ENCODE data around the gene VPS39. TPM values are rescaled to one million over a fixed set of nuclear protein-coding genes. Genes with fewer than 3 reads are reported as not detected.

The VPS39 gene
- total and polyA plus RNA-seq, 2 experiments from 2014 or later, result 28.8 to 43.9 TPM

GRCh38 chr15:42153874-42154211 lies 54.3 kb downstream of the VPS39 start:
- Histone ChIP-seq H3K4me2 (no peak overlapping the region), H3K4me1 (ENCODE audit: insufficient read depth) (peaks cover 5% of the 10 kb centered on the region), H4K20me1 (ENCODE audit: insufficient read depth, poor library complexity, severe bottlenecking) (no peaks in the 10 kb centered on the region), H3K36me3 (replicated peaks; ENCODE audit: insufficient read depth, low read depth) (no peaks in the 10 kb centered on the region), H3K4me3 (no peak overlapping the region), H3K9me3 (ENCODE audit: low read depth) (no peaks in the 10 kb centered on the region), H3K27me3 (no peaks in the 10 kb centered on the region), H3K9me2 (replicated peaks; ENCODE audit: insufficient read depth) (no peaks in the 10 kb centered on the region), H3K27ac (no peak overlapping the region), H2AFZ (no peak overlapping the region), H3K79me2 (no peaks in the 10 kb centered on the region)
- no peak for DNase-seq (ENCODE audit: low spot score)
- 93% methylated on average over 4 of the region's 4 CpGs for WGBS (ENCODE audit: low lambda C conversion rate, missing lambda C conversion rate)
- no peak for TF ChIP-seq EZH2 (IDR thresholded peaks at IDR 0.05; ENCODE audit: borderline replicate concordance)
- TF ChIP-seq EZH2phosphoT487 (IDR thresholded peaks at IDR 0.05; ENCODE audit: low read depth, severe bottlenecking, unreplicated experiment), result no peak
- TF ChIP-seq CTCF (IDR thresholded peaks at IDR 0.05; ENCODE audit: poor library complexity), result no peak

GRCh38 chr15:42152921-42153698 lies 55.0 kb downstream of the VPS39 start:
- no peaks in the 10 kb centered on the region for H4K20me1 ChIP-seq (ENCODE audit: insufficient read depth, poor library complexity, severe bottlenecking)
- DNase-seq (ENCODE audit: low spot score), result no peak
- no peak overlapping the region for H3K4me3 ChIP-seq
- H3K9me3 ChIP-seq (ENCODE audit: low read depth), result no peaks in the 10 kb centered on the region
- no peak overlapping the region for H3K4me2 ChIP-seq
- TF ChIP-seq EZH2 (IDR thresholded peaks at IDR 0.05; ENCODE audit: borderline replicate concordance), result no peak
- TF ChIP-seq CTCF (IDR thresholded peaks at IDR 0.05; ENCODE audit: poor library complexity), result no peak
- TF ChIP-seq EZH2phosphoT487 (IDR thresholded peaks at IDR 0.05; ENCODE audit: low read depth, severe bottlenecking, unreplicated experiment), result no peak
- WGBS (ENCODE audit: low lambda C conversion rate, missing lambda C conversion rate), result 92% methylated on average over 11 of the region's 11 CpGs
- no peaks in the 10 kb centered on the region for H3K27me3 ChIP-seq
- H3K9me2 ChIP-seq (replicated peaks; ENCODE audit: insufficient read depth), result no peaks in the 10 kb centered on the region
- no peak overlapping the region for H3K27ac ChIP-seq
- H2AFZ ChIP-seq, result no peak overlapping the region
- H3K4me1 ChIP-seq (ENCODE audit: insufficient read depth), result peaks cover 5% of the 10 kb centered on the region
- no peaks in the 10 kb centered on the region for H3K79me2 ChIP-seq
- H3K36me3 ChIP-seq (replicated peaks; ENCODE audit: insufficient read depth, low read depth), result no peaks in the 10 kb centered on the region

- Histone ChIP-seq H3K9me2 (replicated peaks; ENCODE audit: insufficient read depth) (no peaks in the 10 kb centered on the region), H3K4me2 (no peak overlapping the region), H3K79me2 (no peaks in the 10 kb centered on the region), H3K27me3 (no peaks in the 10 kb centered on the region), H3K4me1 (ENCODE audit: insufficient read depth) (peaks cover 5% of the 10 kb centered on the region), H3K4me3 (no peak overlapping the region), H3K36me3 (replicated peaks; ENCODE audit: insufficient read depth, low read depth) (no peaks in the 10 kb centered on the region), H4K20me1 (ENCODE audit: insufficient read depth, poor library complexity, severe bottlenecking) (no peaks in the 10 kb centered on the region), H2AFZ (no peak overlapping the region), H3K9me3 (ENCODE audit: low read depth) (no peaks in the 10 kb centered on the region), H3K27ac (no peak overlapping the region)
- WGBS (ENCODE audit: low lambda C conversion rate, missing lambda C conversion rate), result 91% methylated on average over 14 of the region's 14 CpGs
- no peak for DNase-seq (ENCODE audit: low spot score)
- TF ChIP-seq EZH2phosphoT487 (IDR thresholded peaks at IDR 0.05; ENCODE audit: low read depth, severe bottlenecking, unreplicated experiment) (no peak), EZH2 (IDR thresholded peaks at IDR 0.05; ENCODE audit: borderline replicate concordance) (no peak), CTCF (IDR thresholded peaks at IDR 0.05; ENCODE audit: poor library complexity) (no peak)
These were observed 55.7 kb downstream of the VPS39 start for GRCh38 chr15:42152196-42152920.

All from hepatocyte (in vitro differentiated cells).